ENCODE results near the gene EPB41L2. TPM values are rescaled to one million over a fixed set of nuclear protein-coding genes. Genes with fewer than 3 reads are reported as not detected.

EPB41L2 gene
- total RNA-seq, 4 donors from 2014 or later, result 45.3 to 102 (median 61.9) TPM

- Histone ChIP-seq H3K9me3 (no peaks in the 10 kb centered on the region), H3K27ac (no peak overlapping the region), H3K4me1 (peaks cover 0 to 4% (median 0%) of the 10 kb centered on the region in 4 donors), H3K4me3 (no peak overlapping the region), H3K36me3 (peaks cover 0 to 7% (median 0%) of the 10 kb centered on the region in 4 donors), H3K27me3 (no peaks in the 10 kb centered on the region)
- DNase-seq, result no peak
- WGBS, 2 donors (ENCODE audit: low coverage in 1 of 2), result 87 to 96% methylated on average over 5 to 6 of the region's 6 CpGs
- intact Hi-C loops (cut with DNase I; ENCODE audit: low total_unique reads) (no loop called here), in situ Hi-C loops (cut with MboI; ENCODE audit: low pct_ligation_motif_present in 1 of 4, low pct_unique_long_range_greater_than_20kb in 1 of 4, low sequenced_read_pairs in 3 of 4) (loop anchor here in 1 of 4 donors (10.0 kb wide), 1 partner anchor 524 kb away; no protein-coding TSS in a partner anchor)
- no peak for TF ChIP-seq EP300 (IDR thresholded peaks at IDR 0.05; ENCODE audit: low read depth)
Observed at GRCh38 chr6:130838250-130838860, 224.7 kb downstream of the EPB41L2 start.

DNA sequence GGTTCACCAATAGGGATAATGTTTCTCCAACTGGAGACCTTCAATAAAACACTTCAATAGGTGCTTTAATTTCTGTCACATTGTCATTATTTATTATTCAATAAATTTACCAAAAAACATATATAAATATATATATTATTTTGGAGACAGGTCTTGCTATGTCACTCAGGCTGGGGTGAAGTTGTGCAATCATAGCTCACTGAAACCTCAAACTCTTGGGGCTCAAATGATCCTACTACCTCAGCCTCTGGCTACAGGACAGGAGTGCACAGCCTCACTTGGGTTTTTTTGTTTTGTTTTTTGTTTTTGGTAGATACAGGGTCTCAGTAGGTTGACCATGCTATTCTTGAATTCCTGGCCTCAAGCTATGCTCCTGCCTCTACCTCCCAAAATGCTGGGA is 226.0 kb downstream of the EPB41L2 start:
- Histone ChIP-seq H3K36me3 (peaks cover 0 to 7% (median 0%) of the 10 kb centered on the region in 4 donors), H3K27ac (no peak overlapping the region), H3K9me3 (no peaks in the 10 kb centered on the region), H3K4me3 (no peak overlapping the region), H3K27me3 (no peaks in the 10 kb centered on the region), H3K4me1 (peaks cover 0 to 4% (median 0%) of the 10 kb centered on the region in 4 donors)
- DNase-seq, result no peak
- in situ Hi-C loops (cut with MboI; ENCODE audit: low pct_ligation_motif_present in 1 of 4, low pct_unique_long_range_greater_than_20kb in 1 of 4, low sequenced_read_pairs in 3 of 4) (loop anchor here in 1 of 4 donors (10.0 kb wide), 1 partner anchor 522 kb away; no protein-coding TSS in a partner anchor), intact Hi-C loops (cut with DNase I; ENCODE audit: low total_unique reads) (no loop called here)
- TF ChIP-seq POLR2AphosphoS5 (IDR thresholded peaks at IDR 0.05) (no peak), POLR2A (IDR thresholded peaks at IDR 0.05) (no peak), CTCF (IDR thresholded peaks at IDR 0.05) (no peak), EP300 (IDR thresholded peaks at IDR 0.05; ENCODE audit: low read depth) (no peak)

GRCh38 chr6:130836055-130836640 is 226.9 kb downstream of the EPB41L2 start:
- 62% methylated on average over 3 of the region's 3 CpGs for WGBS, 2 donors (ENCODE audit: low coverage in 1 of 2)
- H3K9me3 ChIP-seq, result no peaks in the 10 kb centered on the region
- H3K27me3 ChIP-seq, result no peaks in the 10 kb centered on the region
- DNase-seq, result no peak
- H3K36me3 ChIP-seq, result peaks cover 0 to 7% (median 0%) of the 10 kb centered on the region in 4 donors
- in situ Hi-C loops (cut with MboI; ENCODE audit: low pct_ligation_motif_present in 1 of 4, low pct_unique_long_range_greater_than_20kb in 1 of 4, low sequenced_read_pairs in 3 of 4), result loop anchor here in 1 of 4 donors (10.0 kb wide), 1 partner anchor 521 kb away; no protein-coding TSS in a partner anchor
- no peak for TF ChIP-seq POLR2AphosphoS5 (IDR thresholded peaks at IDR 0.05)
- TF ChIP-seq POLR2A (IDR thresholded peaks at IDR 0.05), result no peak
- no peak for TF ChIP-seq EP300 (IDR thresholded peaks at IDR 0.05; ENCODE audit: low read depth)
- TF ChIP-seq CTCF (IDR thresholded peaks at IDR 0.05), result no peak
- intact Hi-C loops (cut with DNase I; ENCODE audit: low total_unique reads), result no loop called here
- no peak overlapping the region for H3K27ac ChIP-seq
- H3K4me3 ChIP-seq, result no peak overlapping the region
- peaks cover 0 to 4% (median 0%) of the 10 kb centered on the region in 4 donors for H3K4me1 ChIP-seq

- no peak overlapping the region for H3K4me3 ChIP-seq
- no peak for DNase-seq
- no peak overlapping the region for H3K27ac ChIP-seq
- intact Hi-C loops (cut with DNase I; ENCODE audit: low total_unique reads) (no loop called here), in situ Hi-C loops (cut with MboI; ENCODE audit: low pct_ligation_motif_present in 1 of 4, low pct_unique_long_range_greater_than_20kb in 1 of 4, low sequenced_read_pairs in 3 of 4) (loop anchor here in 1 of 4 donors (10.0 kb wide), 1 partner anchor 520 kb away; no protein-coding TSS in a partner anchor)
- no peaks in the 10 kb centered on the region for H3K9me3 ChIP-seq
- WGBS, 2 donors (ENCODE audit: low coverage in 1 of 2), result 91 to 92% methylated on average over 3 to 5 of the region's 5 CpGs
- H3K4me1 ChIP-seq, result peaks cover 0 to 4% (median 0%) of the 10 kb centered on the region in 4 donors
- TF ChIP-seq POLR2AphosphoS5 (IDR thresholded peaks at IDR 0.05) (no peak), CTCF (IDR thresholded peaks at IDR 0.05) (no peak), EP300 (IDR thresholded peaks at IDR 0.05; ENCODE audit: low read depth) (no peak), POLR2A (IDR thresholded peaks at IDR 0.05) (no peak)
- H3K36me3 ChIP-seq, result peaks cover 0 to 2% (median 0%) of the 10 kb centered on the region in 4 donors
- H3K27me3 ChIP-seq, result no peaks in the 10 kb centered on the region
Observed at GRCh38 chr6:130834482-130835251, 228.4 kb downstream of the EPB41L2 start.
